ENCODE measurements around the gene NR6A1.

The NR6A1 gene

DNA sequence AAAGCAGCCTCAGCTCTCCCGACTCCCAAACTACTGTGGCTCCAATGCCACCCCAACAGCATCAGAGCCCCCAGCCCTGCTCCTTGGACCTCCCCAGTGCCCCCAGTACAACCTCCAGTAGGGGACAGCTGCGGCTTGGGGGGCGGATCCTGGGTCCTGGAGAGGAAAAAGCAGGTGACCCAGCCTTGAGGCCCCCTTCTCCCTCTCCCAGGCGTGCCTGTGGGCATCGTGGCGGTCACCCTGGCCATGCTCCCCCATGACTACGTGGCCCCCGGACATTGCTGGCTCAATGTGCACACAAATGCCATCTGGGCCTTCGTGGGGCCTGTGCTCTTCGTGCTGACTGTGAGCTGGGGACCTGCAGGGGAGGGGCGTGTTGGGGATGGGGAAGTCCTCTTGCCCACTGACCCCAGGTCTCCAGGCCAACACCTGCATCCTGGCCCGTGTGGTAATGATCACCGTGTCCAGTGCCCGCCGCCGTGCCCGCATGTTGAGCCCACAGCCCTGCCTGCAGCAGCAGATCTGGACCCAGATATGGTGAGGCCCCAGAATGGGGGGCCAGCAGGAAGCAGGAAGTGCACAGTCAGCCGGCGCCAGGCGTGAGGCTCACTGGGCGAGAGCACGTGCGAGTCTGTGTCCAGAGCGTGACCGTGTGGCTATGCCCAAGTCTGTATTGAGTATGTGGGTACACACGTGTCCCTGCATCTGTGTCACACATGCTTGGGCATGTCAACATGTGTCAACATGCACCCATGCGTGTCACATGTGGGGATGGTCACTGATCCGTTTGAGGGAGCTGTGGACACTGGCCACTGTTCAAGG, 301.9 kb downstream of the NR6A1 start:
- WGBS (ENCODE audit: insufficient coverage, insufficient read length): no CpG with 5 or more reads among the region's 28 CpGs
- Histone ChIP-seq H3K4me1 (ENCODE audit: control insufficient read depth, insufficient read depth, low read length) (no peaks in the 10 kb centered on the region; the same call in 1 of the 2 replicates), H3K27ac (ENCODE audit: low read length) (no peak overlapping the region), H3K36me3 (ENCODE audit: control insufficient read depth, insufficient read depth, low read length) (no peaks in the 10 kb centered on the region; the same call in 1 of the 2 replicates), H3K27me3 (ENCODE audit: control insufficient read depth, insufficient read depth, low read length) (no peaks in the 10 kb centered on the region), H3K9me3 (ENCODE audit: control insufficient read depth, insufficient read depth, low read length) (no peaks in the 10 kb centered on the region), H3K4me3 (ENCODE audit: low read length) (no peak overlapping the region)
- no peak for DNase-seq (ENCODE audit: low read depth, low spot score)

DNA sequence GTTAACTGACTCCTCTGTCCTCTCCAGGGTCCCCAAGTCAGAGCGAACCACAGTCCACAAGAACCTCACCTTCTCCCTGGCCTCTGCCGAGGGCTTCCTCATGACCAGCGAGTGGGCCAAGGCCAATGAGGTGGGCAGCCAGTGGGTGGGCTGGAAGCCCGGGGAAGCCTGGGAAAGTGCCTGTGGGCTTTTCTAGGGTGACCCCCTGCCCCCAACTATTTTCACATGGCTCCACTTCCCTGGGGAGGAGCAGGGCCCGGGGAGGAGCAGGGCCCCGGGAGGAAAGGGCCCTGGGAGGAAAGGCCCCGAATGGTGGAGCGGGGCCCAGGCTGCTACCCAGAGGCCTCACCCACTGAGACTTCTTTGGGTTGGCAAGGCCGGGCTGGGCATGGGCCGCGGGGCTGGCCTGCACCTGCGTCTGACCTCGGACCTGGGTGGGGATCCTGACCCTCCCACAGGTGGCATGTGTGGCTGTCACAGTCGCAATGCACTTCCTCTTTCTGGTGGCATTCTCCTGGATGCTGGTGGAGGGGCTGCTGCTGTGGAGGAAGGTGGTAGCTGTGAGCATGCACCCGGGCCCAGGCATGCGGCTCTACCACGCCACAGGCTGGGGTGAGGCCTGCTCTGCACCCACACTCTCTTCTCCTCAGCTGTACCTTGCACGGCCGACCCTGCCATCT, 302.9 kb downstream of the NR6A1 start:
- DNase-seq (ENCODE audit: low read depth, low spot score): no peak
- no peak overlapping the region for H3K27ac ChIP-seq (ENCODE audit: low read length)
- H3K4me3 ChIP-seq (ENCODE audit: low read length): no peak overlapping the region
- no peaks in the 10 kb centered on the region; the same call in 1 of the 2 replicates for H3K36me3 ChIP-seq (ENCODE audit: control insufficient read depth, insufficient read depth, low read length)
- H3K9me3 ChIP-seq (ENCODE audit: control insufficient read depth, insufficient read depth, low read length): no peaks in the 10 kb centered on the region
- no CpG with 5 or more reads among the region's 19 CpGs for WGBS (ENCODE audit: insufficient coverage, insufficient read length)
- H3K27me3 ChIP-seq (ENCODE audit: control insufficient read depth, insufficient read depth, low read length): no peaks in the 10 kb centered on the region
- no peaks in the 10 kb centered on the region; the same call in 1 of the 2 replicates for H3K4me1 ChIP-seq (ENCODE audit: control insufficient read depth, insufficient read depth, low read length)

DNA sequence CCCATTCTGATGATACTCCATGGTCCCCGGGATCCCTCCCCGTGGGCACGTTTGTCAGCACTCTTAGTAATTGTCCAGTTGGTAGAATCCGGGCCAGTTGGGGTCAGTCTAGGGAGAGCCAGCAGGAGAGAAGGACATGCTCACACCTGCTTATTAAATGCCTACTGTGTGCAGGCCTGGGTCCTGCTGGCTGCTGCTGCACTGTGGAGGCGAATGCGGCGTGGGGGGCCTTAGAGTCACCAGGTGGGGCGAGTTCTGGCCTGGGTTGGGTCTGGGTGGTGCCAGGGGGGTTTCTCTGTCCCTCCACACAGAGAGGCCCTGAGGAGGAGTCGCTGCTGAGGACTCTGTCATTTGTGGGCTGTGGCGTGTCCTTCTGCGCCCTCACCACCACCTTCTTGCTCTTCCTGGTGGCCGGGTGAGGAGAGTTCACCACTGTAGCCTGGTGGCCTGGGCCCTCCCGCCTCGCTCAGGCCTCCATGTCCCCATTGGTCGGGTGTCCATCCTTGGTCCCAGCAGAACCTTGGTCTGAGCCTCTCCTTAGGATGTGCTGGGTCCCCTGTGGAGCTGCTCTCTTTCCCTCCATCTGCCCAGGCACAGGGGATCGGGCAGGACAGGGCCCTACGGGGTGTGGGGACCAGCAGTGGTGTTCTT, 303.6 kb downstream of the NR6A1 start:
- H3K4me1 ChIP-seq (ENCODE audit: control insufficient read depth, insufficient read depth, low read length): no peaks in the 10 kb centered on the region; the same call in 1 of the 2 replicates
- H3K27ac ChIP-seq (ENCODE audit: low read length): no peak overlapping the region
- no CpG with 5 or more reads among the region's 17 CpGs for WGBS (ENCODE audit: insufficient coverage, insufficient read length)
- no peaks in the 10 kb centered on the region; the same call in 1 of the 2 replicates for H3K36me3 ChIP-seq (ENCODE audit: control insufficient read depth, insufficient read depth, low read length)
- DNase-seq (ENCODE audit: low read depth, low spot score): no peak
- H3K27me3 ChIP-seq (ENCODE audit: control insufficient read depth, insufficient read depth, low read length): no peaks in the 10 kb centered on the region
- no peaks in the 10 kb centered on the region for H3K9me3 ChIP-seq (ENCODE audit: control insufficient read depth, insufficient read depth, low read length)
- H3K4me3 ChIP-seq (ENCODE audit: low read length): no peak overlapping the region

All from iPS DF 6.9 (cell line).